Activated CD4-positive, alpha-beta memory T cell treated with anti-CD3 and anti-CD28 coated beads, Interleukin-2, amount 10 ng/mL, durations not matched to agents 7 days and 5 days (primary cell): ENCODE results near the gene LPAR2. TPM values are rescaled to one million over a fixed set of nuclear protein-coding genes. Genes with fewer than 3 reads are reported as not detected.
A peak's percentile ranks its signal among the peaks of the same experiment; 100 is the strongest.
"Not testable (repeated sequence)": the region's sequence is repeated elsewhere in the genome, so short reads cannot be mapped to it uniquely, and the experiment has no call there.

ENCODE experiments used
- CTCF ChIA-PET: fragments of 350-600 bp; sonication (Branson Sonifier 250); formaldehyde crosslinking; loops from one replicate; lab custom pipeline; 2021; ENCODE audit warnings: antibody characterized with exemption, inconsistent platforms; lab: Charles Lee
- POLR2A ChIA-PET: fragments of 350-600 bp; sonication (Branson Sonifier 250); formaldehyde crosslinking; loops from one replicate; lab custom pipeline; 2021; ENCODE audit warnings: antibody characterized with exemption; lab: Charles Lee
- DNase-seq: peaks from one replicate; pipeline ENCODE4 v3.0.0-alpha.2; 2020
- H3K27ac Mint-ChIP-seq: one replicate; pipeline ENCODE4 v1.8.0; 2021; ENCODE audit warnings: mild to moderate bottlenecking, mixed read lengths
- H3K27me3 Mint-ChIP-seq: one replicate; pipeline ENCODE4 v1.8.0; 2021; ENCODE audit warnings: mixed read lengths
- H3K36me3 Mint-ChIP-seq: one replicate; pipeline ENCODE4 v1.8.0; 2021; ENCODE audit warnings: low read depth, mixed read lengths
- H3K4me1 Mint-ChIP-seq: one replicate; pipeline ENCODE4 v1.8.0; 2021; ENCODE audit warnings: mixed read lengths
- H3K4me3 Mint-ChIP-seq: one replicate; pipeline ENCODE4 v1.8.0; 2021; ENCODE audit warnings: mild to moderate bottlenecking, mixed read lengths
- H3K9me3 Mint-ChIP-seq: one replicate; pipeline ENCODE4 v1.8.0; 2021; ENCODE audit warnings: mixed read lengths
- total RNA-seq, 2 experiments: library from RNA; stranded (reverse); gene quantifications; one replicate each; pipeline ENCODE4 v1.2.3, GENCODE V29; 2021

Gene LPAR2
- total RNA-seq, 2 experiments from 2014 or later = 43.2 to 46.2 TPM

- Mint-ChIP-seq H3K27me3 (no peaks in the 10 kb centered on the region), H3K9me3 (no peaks in the 10 kb centered on the region), H3K4me3 (peak overlapping the region; percentile 31), H3K36me3 (peaks cover 43% of the 10 kb centered on the region), H3K27ac (peak overlapping the region; percentile 89), H3K4me1 (peaks cover 80% of the 10 kb centered on the region)
- ChIA-PET CTCF (interaction anchor here (0.6 to 3.3 kb wide), 3 partner anchors 12 to 163 kb away, joined by 3 to 14 read pairs (median 4); no protein-coding TSS in a partner anchor), POLR2A (interaction anchor here (0.6 to 11.6 kb wide), 8 partner anchors 12 to 98 kb away, joined by 3 to 118 read pairs (median 8); partner anchors contain the start of genes ATP13A1, PBX4 and ZNF101)
- peak; percentile 39 for DNase-seq
These were observed 25.8 kb downstream of the LPAR2 start for GRCh38 chr19:19602136-19602712.

GRCh38 chr19:19600793-19601330, 27.2 kb downstream of the LPAR2 start:
- POLR2A ChIA-PET = interaction anchor here (3.5 to 11.6 kb wide), 4 partner anchors 11 to 68 kb away, joined by 12 to 118 read pairs (median 43); partner anchors contain the start of genes ATP13A1, PBX4 and ZNF101
- Mint-ChIP-seq H3K27me3 (no peaks in the 10 kb centered on the region), H3K36me3 (peaks cover 38% of the 10 kb centered on the region), H3K9me3 (no peaks in the 10 kb centered on the region), H3K4me3 (no peak overlapping the region), H3K4me1 (peaks cover 76% of the 10 kb centered on the region), H3K27ac (peak overlapping the region; percentile 89)
- CTCF ChIA-PET = interaction anchor here (0.6 to 3.3 kb wide), 2 partner anchors 10 to 1320 kb away, joined by 3 to 14 read pairs; partner anchors contain the start of gene JUND
- no peak for DNase-seq

DNA sequence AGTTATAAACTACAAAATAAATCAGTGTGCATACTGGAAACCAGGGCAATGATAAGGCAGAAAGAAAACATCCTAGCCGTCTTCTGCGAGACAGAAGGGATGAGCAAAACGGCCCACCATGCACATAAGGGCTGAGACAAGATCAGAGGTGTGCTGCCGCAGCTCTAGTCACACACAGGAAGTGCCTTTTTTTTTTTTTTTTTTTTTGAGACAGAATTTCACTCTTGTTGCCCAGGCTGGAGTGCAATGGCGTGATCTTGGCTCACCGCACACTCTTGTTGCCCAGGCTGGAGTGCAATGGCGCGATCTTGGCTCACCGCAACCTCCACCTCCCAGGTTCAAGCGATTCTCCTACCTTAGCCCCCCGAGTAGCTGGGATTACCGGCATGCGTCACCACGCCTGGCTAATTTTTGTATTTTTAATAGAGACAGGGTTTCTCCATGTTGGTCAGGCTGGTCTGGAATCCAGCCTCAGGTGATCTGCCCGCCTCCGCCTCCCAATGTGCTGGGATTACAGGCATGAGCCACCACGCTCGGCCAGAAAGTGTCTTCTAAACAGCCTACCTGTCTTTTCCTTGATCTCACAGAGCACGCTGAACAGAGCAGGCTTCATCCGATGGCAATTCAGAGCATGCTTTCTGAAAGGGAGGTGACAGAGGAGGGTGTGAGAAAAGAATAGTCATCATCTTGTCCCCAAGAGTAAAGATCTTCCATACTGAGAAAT, 29.1 kb downstream of the LPAR2 start:
- POLR2A ChIA-PET = interaction anchor here (0.9 to 11.6 kb wide), 8 partner anchors 8 to 83 kb away, joined by 3 to 118 read pairs (median 8); partner anchors contain the start of genes ATP13A1, LPAR2, NDUFA13 and PBX4
- H3K36me3 Mint-ChIP-seq = peaks cover 49% of the 10 kb centered on the region
- CTCF ChIA-PET = interaction anchor here (0.7 to 1.2 kb wide), 2 partner anchors 26 to 67 kb away, joined by 4 to 5 read pairs; no protein-coding TSS in a partner anchor

DNA sequence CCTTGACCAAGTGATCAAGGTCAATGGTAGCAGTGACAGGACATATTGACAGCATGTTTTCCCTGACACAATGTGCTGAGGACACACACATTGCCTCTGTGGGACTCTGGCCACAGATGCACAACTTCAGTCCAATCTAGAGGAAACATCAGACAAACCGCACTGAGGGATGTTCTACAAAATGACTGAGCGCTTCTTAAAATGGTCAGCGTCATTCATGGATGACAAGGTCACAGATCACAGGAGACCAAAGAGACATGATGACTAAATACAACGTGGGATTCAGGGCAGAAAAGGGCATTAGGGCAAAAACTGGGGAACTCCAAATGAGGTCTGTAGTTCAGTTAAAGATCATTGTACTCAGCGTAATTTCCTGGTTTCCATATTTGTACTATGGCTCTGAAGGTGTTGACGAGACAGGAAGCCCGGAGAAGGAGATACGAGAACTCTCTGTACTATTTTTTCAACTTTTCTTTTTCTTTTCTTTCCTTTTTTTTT, 30.2 kb downstream of the LPAR2 start:
- H3K27me3 Mint-ChIP-seq = no peaks in the 10 kb centered on the region
- no peaks in the 10 kb centered on the region for H3K9me3 Mint-ChIP-seq
- peaks cover 81% of the 10 kb centered on the region for H3K4me1 Mint-ChIP-seq
- H3K4me3 Mint-ChIP-seq = peak overlapping the region; percentile 69
- peak; percentile 73 for DNase-seq
- H3K36me3 Mint-ChIP-seq = peaks cover 50% of the 10 kb centered on the region
- CTCF ChIA-PET = interaction anchor here (0.6 to 1.2 kb wide), 2 partner anchors 8 to 66 kb away, joined by 4 read pairs; no protein-coding TSS in a partner anchor
- POLR2A ChIA-PET = interaction anchor here (0.7 to 11.6 kb wide), 8 partner anchors 8 to 82 kb away, joined by 3 to 118 read pairs (median 8); partner anchors contain the start of genes ATP13A1, LPAR2, NDUFA13 and PBX4
- peak overlapping the region; percentile 95 for H3K27ac Mint-ChIP-seq

More for the DNA sequence above, 29.1 kb downstream of the LPAR2 start:
- DNase-seq = peak; percentile 76
- H3K4me1 Mint-ChIP-seq = peaks cover 84% of the 10 kb centered on the region
- H3K27ac Mint-ChIP-seq = peak overlapping the region; percentile 95
- H3K9me3 Mint-ChIP-seq, H3K27me3 Mint-ChIP-seq: not testable (repeated sequence)
- peak overlapping the region; percentile 69 for H3K4me3 Mint-ChIP-seq

DNA sequence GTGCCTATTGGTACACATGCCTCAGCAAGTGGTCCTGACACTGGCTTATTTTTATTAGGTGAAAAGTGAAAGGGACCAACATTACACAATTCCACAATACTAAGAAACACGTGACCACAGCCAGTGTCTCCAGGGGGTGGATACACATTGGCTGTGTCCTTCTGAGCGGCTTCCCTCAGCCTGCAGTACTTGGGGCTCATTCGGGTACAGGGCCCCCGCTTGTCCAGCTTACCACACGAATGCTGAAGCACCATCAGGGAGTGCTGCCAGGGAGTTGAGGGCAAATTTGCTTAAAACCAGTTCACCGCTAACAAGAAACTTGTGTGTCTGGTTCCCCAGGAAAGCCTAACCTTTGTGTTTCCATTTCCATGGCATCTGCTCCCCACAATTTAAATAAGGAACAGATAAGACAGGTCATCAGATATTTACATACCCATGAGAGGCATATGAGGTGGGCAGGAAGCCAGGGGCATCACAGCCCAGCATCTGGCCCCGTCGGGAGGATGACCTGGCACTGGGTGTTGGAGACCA, 32.8 kb downstream of the LPAR2 start:
- CTCF ChIA-PET = no interaction called here
- H3K36me3 Mint-ChIP-seq = peaks cover 54% of the 10 kb centered on the region
- POLR2A ChIA-PET = interaction anchor here (1.0 kb wide), 1 partner anchor 32 kb away, joined by 5 read pairs; no protein-coding TSS in a partner anchor
- no peaks in the 10 kb centered on the region for H3K9me3 Mint-ChIP-seq
- H3K27ac Mint-ChIP-seq = peak overlapping the region; percentile 77
- DNase-seq = no peak
- no peak overlapping the region for H3K4me3 Mint-ChIP-seq
- H3K27me3 Mint-ChIP-seq = no peaks in the 10 kb centered on the region
- peaks cover 80% of the 10 kb centered on the region for H3K4me1 Mint-ChIP-seq

DNA sequence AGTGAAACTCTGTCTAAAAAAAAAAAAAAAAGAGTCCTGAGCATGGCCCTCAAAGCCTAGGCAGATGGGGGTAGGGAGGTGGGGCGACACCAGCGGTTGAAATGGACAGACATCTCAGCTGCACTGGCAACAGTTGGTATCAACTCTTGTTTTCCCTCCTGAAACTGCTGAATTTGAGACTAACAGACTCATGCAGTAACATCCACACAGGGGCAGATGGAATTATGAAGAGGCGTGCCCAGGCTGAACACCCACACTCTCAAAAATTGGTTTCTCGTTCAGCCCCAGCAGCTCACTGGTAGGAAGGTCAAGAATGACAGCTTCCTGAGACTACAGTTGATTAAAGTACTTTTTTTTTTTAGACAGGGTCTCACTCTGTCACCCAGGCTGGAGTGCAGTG, 33.6 kb downstream of the LPAR2 start:
- Mint-ChIP-seq H3K9me3 (no peaks in the 10 kb centered on the region), H3K4me3 (no peak overlapping the region), H3K27ac (peak overlapping the region; percentile 68), H3K36me3 (peaks cover 59% of the 10 kb centered on the region), H3K27me3 (no peaks in the 10 kb centered on the region), H3K4me1 (peaks cover 83% of the 10 kb centered on the region)
- no peak for DNase-seq
- CTCF ChIA-PET = interaction anchor here (1.1 kb wide), 1 partner anchor 11 kb away, joined by 3 read pairs; no protein-coding TSS in a partner anchor
- POLR2A ChIA-PET = interaction anchor here (0.6 to 1.3 kb wide), 3 partner anchors 18 to 74 kb away, joined by 3 to 5 read pairs (median 3); partner anchors contain the start of gene ZNF101

DNA sequence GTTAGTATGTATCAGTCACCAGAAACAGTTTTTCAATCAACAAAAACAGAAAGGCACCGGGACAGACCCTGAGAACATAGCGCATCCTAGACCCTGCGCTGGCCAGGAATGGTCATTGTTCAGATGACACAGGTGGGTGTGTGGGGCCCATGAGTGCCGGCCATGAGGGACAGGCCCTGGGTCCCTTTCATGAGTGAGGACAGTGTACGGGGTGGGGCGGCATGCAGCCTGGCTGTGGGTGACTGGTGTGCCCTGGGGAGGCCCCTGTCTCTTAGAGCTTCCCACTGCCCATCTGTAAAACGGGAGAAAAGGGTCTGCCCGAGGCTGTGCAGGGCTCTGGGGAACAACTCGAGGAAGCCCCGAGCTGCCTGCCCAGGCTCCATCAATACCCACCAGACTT, 35.3 kb downstream of the LPAR2 start:
- no peak for DNase-seq
- CTCF ChIA-PET = interaction anchor here (2.3 kb wide), 1 partner anchor 13 kb away, joined by 8 read pairs; no protein-coding TSS in a partner anchor
- Mint-ChIP-seq H3K4me1 (peaks cover 83% of the 10 kb centered on the region), H3K27ac (peak overlapping the region; percentile 93), H3K4me3 (no peak overlapping the region), H3K27me3 (no peaks in the 10 kb centered on the region), H3K9me3 (no peaks in the 10 kb centered on the region), H3K36me3 (peaks cover 65% of the 10 kb centered on the region)
- POLR2A ChIA-PET = interaction anchor here (0.6 to 5.1 kb wide), 4 partner anchors 13 to 70 kb away, joined by 3 to 76 read pairs (median 18); partner anchors contain the start of gene PBX4

DNA sequence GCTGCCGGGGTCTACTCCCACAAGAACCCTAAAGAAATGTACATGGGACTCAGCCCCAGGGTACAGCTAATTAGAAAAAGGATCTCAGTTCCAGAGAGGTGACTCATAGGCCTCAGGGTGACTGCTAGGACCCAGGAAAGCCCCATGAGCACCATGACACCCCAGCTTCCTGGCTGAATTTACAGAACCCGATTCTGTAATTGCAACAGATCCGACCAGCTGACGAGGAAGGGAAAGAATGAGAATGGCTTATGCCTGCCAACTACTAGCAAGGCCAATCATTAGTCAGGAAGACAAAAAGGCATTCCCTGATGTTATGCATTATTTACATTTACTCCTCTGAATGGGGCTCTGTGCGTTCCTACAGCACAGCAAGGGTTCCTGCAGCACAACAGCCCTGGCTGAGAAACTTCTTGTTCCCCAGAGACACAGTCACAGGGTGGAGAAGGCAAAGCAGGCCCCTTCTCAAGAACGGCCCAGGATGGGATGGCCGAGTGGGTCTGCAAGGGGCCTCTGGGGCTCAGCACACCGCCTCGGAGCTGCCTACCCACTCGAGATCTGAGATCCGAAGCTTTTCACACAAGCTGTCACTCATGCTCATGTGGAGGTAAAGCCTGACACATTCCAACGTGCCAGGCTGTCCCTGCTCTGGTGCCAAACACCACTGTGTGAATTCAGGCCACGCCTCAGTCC, 36.7 kb downstream of the LPAR2 start:
- H3K9me3 Mint-ChIP-seq = no peaks in the 10 kb centered on the region
- H3K4me3 Mint-ChIP-seq = peak overlapping the region; percentile 43
- H3K36me3 Mint-ChIP-seq = peaks cover 64% of the 10 kb centered on the region
- POLR2A ChIA-PET = interaction anchor here (0.7 to 5.1 kb wide), 12 partner anchors 8 to 275 kb away, joined by 3 to 76 read pairs (median 6); partner anchors contain the start of genes ATP13A1, GMIP, LPAR2 and NDUFA13
- peak; percentile 80 for DNase-seq
- CTCF ChIA-PET = interaction anchor here (1.1 to 3.1 kb wide), 5 partner anchors 11 to 59 kb away, joined by 3 to 14 read pairs (median 9); no protein-coding TSS in a partner anchor
- peak overlapping the region; percentile 93 for H3K27ac Mint-ChIP-seq
- peaks cover 80% of the 10 kb centered on the region for H3K4me1 Mint-ChIP-seq
- H3K27me3 Mint-ChIP-seq = no peaks in the 10 kb centered on the region

DNA sequence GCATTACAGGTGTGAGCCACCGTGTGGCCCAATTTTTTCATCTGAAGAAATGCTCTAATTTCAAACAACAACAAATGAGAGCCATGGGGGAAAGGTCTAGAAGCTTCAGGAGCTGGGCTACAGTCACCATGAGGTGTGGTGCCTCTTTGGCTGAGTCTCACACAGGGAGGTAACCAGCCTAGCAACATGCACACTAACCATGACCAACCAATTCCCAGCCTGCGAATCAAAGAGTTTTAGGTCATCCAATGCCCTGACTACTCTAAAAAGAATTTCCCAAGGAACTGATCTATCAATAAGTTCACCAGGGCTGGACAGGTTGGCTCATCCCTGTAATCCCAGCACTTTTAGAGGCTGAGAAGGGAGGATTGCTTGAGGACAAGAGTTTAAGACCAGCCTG, 39.5 kb downstream of the LPAR2 start:
- peaks cover 59% of the 10 kb centered on the region for H3K36me3 Mint-ChIP-seq
- no peaks in the 10 kb centered on the region for H3K27me3 Mint-ChIP-seq
- no peak overlapping the region for H3K4me3 Mint-ChIP-seq
- H3K27ac Mint-ChIP-seq = peak overlapping the region; percentile 93
- DNase-seq = no peak
- ChIA-PET POLR2A (interaction anchor here (1.1 to 5.1 kb wide), 9 partner anchors 9 to 80 kb away, joined by 3 to 76 read pairs (median 7); partner anchors contain the start of genes LPAR2 and ZNF101), CTCF (no interaction called here)
- H3K4me1 Mint-ChIP-seq = peaks cover 70% of the 10 kb centered on the region
- H3K9me3 Mint-ChIP-seq = no peaks in the 10 kb centered on the region

- DNase-seq = no peak
- H3K9me3 Mint-ChIP-seq = no peaks in the 10 kb centered on the region
- H3K27ac Mint-ChIP-seq = peak overlapping the region; percentile 93
- no peak overlapping the region for H3K4me3 Mint-ChIP-seq
- CTCF ChIA-PET = no interaction called here
- POLR2A ChIA-PET = interaction anchor here (1.1 to 5.1 kb wide), 8 partner anchors 12 to 81 kb away, joined by 3 to 76 read pairs (median 4); partner anchors contain the start of genes LPAR2 and ZNF101
- peaks cover 67% of the 10 kb centered on the region for H3K4me1 Mint-ChIP-seq
- H3K36me3 Mint-ChIP-seq = peaks cover 56% of the 10 kb centered on the region
- H3K27me3 Mint-ChIP-seq = no peaks in the 10 kb centered on the region
These were observed 40.2 kb downstream of the LPAR2 start for GRCh38 chr19:19587771-19588170.

DNA sequence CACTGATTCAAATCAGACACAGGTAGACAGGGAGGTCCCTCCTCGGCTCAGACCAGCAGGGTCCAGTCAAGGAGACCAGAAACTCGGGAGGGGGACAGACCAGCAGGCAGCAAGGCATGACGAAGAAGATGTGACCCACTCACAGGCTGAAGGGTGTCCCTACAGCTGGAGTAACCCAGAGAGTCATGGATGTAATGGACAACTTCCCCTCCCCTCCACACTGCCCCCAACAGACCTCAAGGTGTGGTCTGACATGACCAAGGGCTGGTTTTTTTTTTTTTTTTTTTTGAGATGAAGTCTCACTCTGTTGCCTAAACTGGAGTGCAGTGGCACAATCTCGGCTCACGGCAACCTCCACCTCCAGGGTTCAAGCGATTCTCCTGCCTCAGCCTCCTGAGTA, 43.7 kb downstream of the LPAR2 start:
- H3K9me3 Mint-ChIP-seq = no peaks in the 10 kb centered on the region
- ChIA-PET POLR2A (interaction anchor here (1.5 kb wide), 1 partner anchor 18 kb away, joined by 5 read pairs; no protein-coding TSS in a partner anchor), CTCF (interaction anchor here (0.7 to 1.7 kb wide), 2 partner anchors 30 to 219 kb away, joined by 5 to 6 read pairs; no protein-coding TSS in a partner anchor)
- H3K36me3 Mint-ChIP-seq = peaks cover 57% of the 10 kb centered on the region
- H3K4me1 Mint-ChIP-seq = peaks cover 60% of the 10 kb centered on the region
- no peak for DNase-seq
- H3K27me3 Mint-ChIP-seq = no peaks in the 10 kb centered on the region
- no peak overlapping the region for H3K27ac Mint-ChIP-seq
- H3K4me3 Mint-ChIP-seq = no peak overlapping the region
